Neural progenitor cell (in vitro differentiated cells): ENCODE measurements around the gene MEN1. TPM values are rescaled to one million over a fixed set of nuclear protein-coding genes. Genes with fewer than 3 reads are reported as not detected.
A peak's percentile ranks its signal among the peaks of the same experiment; 100 is the strongest.

Experiments used
- DNase-seq: peaks from one replicate; pipeline ENCODE4 v3.0.0-alpha.2; 2016; ENCODE audit warnings: low spot score
- H2AFZ ChIP-seq: fragments of 200-600 bp; sonication (generic); replicated peaks from 2 replicates; pipeline ENCODE4 v1.6.1; 2016; ENCODE audit warnings: antibody characterized with exemption
- H3F3A ChIP-seq: fragments of 200-600 bp; sonication (generic); 2 replicates; pipeline ENCODE4 v1.6.1; 2016; ENCODE audit warnings: antibody characterized with exemption, low read depth
- H3K27ac ChIP-seq: fragments of 200-600 bp; sonication (generic); 2 replicates; pipeline ENCODE4 v1.5.1; 2016; ENCODE audit warnings: mild to moderate bottlenecking
- H3K27me3 ChIP-seq: fragments of 200-600 bp; sonication (generic); 2 replicates; pipeline ENCODE4 v1.6.1; 2016; ENCODE audit warnings: mild to moderate bottlenecking, moderate library complexity
- H3K36me3 ChIP-seq: fragments of 200-600 bp; sonication (generic); 2 replicates; pipeline ENCODE4 v1.5.1; 2016
- H3K4me1 ChIP-seq: fragments of 200-600 bp; sonication (generic); 2 replicates; pipeline ENCODE4 v1.6.1; 2016; ENCODE audit warnings: mixed run types
- H3K4me2 ChIP-seq: fragments of 200-600 bp; sonication (generic); 2 replicates; pipeline ENCODE4 v1.6.1; 2016
- H3K4me3 ChIP-seq: fragments of 200-600 bp; sonication (generic); 2 replicates; pipeline ENCODE4 v1.5.1; 2016
- H3K79me2 ChIP-seq: fragments of 200-600 bp; sonication (generic); 2 replicates; pipeline ENCODE4 v1.6.1; 2016; ENCODE audit warnings: low read depth
- H3K9ac ChIP-seq: fragments of 200-600 bp; sonication (generic); 2 replicates; pipeline ENCODE4 v1.6.1; 2016
- H3K9me3 ChIP-seq: fragments of 200-600 bp; sonication (generic); 2 replicates; pipeline ENCODE4 v1.5.1; 2016; ENCODE audit warnings: low read depth
- H4K20me1 ChIP-seq: fragments of 200-600 bp; sonication (generic); 2 replicates; pipeline ENCODE4 v1.6.1; 2016; ENCODE audit warnings: low read depth
- H3K27ac Mint-ChIP-seq: 3 replicates; pipeline ENCODE4 v1.8.0; 2021; ENCODE audit warnings: mixed read lengths
- H3K27me3 Mint-ChIP-seq: 2 replicates; pipeline ENCODE4 v1.8.0; 2022; ENCODE audit warnings: low read depth, mild to moderate bottlenecking, inconsistent platforms, moderate library complexity, mixed read lengths; ENCODE audit not compliant: insufficient read depth
- H3K36me3 Mint-ChIP-seq: 3 replicates; pipeline ENCODE4 v1.8.0; 2021; ENCODE audit warnings: mixed read lengths
- H3K4me1 Mint-ChIP-seq: 3 replicates; pipeline ENCODE4 v1.8.0; 2021; ENCODE audit warnings: mixed read lengths
- H3K4me3 Mint-ChIP-seq: 3 replicates; pipeline ENCODE4 v1.8.0; 2021; ENCODE audit warnings: mild to moderate bottlenecking, moderate library complexity, mixed read lengths
- H3K9me3 Mint-ChIP-seq: 3 replicates; pipeline ENCODE4 v1.8.0; 2020; ENCODE audit warnings: mixed read lengths
- EZH2 ChIP-seq: fragments of 200-600 bp; sonication (generic); IDR thresholded peaks from 2 replicates; pipeline ENCODE4 v1.6.1; 2017; ENCODE audit warnings: antibody characterized with exemption, mild to moderate bottlenecking, moderate library complexity
- EZH2phosphoT487 ChIP-seq: fragments of 200-600 bp; sonication (generic); IDR thresholded peaks from 2 replicates; pipeline ENCODE4 v1.6.1; 2017; ENCODE audit warnings: antibody characterized with exemption
- total RNA-seq: library from RNA; depleted of rRNA; stranded (reverse); fragments of >200 nt; gene quantifications from 2 replicates; pipeline ENCODE4 v1.2.3, GENCODE V29; 2015; ENCODE audit warnings: low replicate concordance
- TF ChIP-seq, protein P1 (sequence below): fragments of 200-600 bp; sonication (generic); IDR thresholded peaks from 2 replicates; pipeline ENCODE4 v1.5.1; 2017; ENCODE audit warnings: antibody characterized with exemption, mild to moderate bottlenecking

Gene MEN1
- total RNA-seq, 1 donor from 2014 or later: 11.4 TPM

- H3K36me3 ChIP-seq: no peaks in the 10 kb centered on the region
- no peaks in the 10 kb centered on the region for H3K9me3 ChIP-seq
- H3K4me2 ChIP-seq: no peak overlapping the region
- H3K9me3 Mint-ChIP-seq: no peaks in the 10 kb centered on the region
- H3K9ac ChIP-seq: peak overlapping the region; percentile 8
- H2AFZ ChIP-seq: no peak overlapping the region
- H3K36me3 Mint-ChIP-seq: no peaks in the 10 kb centered on the region
- peaks cover 5% of the 10 kb centered on the region for H3K4me1 Mint-ChIP-seq
- TF ChIP-seq EZH2 (no peak), EZH2phosphoT487 (no peak)
- TF ChIP-seq, protein P1, sequence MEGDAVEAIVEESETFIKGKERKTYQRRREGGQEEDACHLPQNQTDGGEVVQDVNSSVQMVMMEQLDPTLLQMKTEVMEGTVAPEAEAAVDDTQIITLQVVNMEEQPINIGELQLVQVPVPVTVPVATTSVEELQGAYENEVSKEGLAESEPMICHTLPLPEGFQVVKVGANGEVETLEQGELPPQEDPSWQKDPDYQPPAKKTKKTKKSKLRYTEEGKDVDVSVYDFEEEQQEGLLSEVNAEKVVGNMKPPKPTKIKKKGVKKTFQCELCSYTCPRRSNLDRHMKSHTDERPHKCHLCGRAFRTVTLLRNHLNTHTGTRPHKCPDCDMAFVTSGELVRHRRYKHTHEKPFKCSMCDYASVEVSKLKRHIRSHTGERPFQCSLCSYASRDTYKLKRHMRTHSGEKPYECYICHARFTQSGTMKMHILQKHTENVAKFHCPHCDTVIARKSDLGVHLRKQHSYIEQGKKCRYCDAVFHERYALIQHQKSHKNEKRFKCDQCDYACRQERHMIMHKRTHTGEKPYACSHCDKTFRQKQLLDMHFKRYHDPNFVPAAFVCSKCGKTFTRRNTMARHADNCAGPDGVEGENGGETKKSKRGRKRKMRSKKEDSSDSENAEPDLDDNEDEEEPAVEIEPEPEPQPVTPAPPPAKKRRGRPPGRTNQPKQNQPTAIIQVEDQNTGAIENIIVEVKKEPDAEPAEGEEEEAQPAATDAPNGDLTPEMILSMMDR: no peak
- H3K27me3 ChIP-seq: no peaks in the 10 kb centered on the region
- no peak for DNase-seq
- no peak overlapping the region for H3K27ac Mint-ChIP-seq
- H3K4me3 Mint-ChIP-seq: no peak overlapping the region
- H3F3A ChIP-seq: no peaks in the 10 kb centered on the region
- no peaks in the 10 kb centered on the region for H4K20me1 ChIP-seq
- H3K4me3 ChIP-seq: no peak overlapping the region
- no peak overlapping the region for H3K27ac ChIP-seq
- H3K4me1 ChIP-seq: no peaks in the 10 kb centered on the region
- H3K79me2 ChIP-seq: no peaks in the 10 kb centered on the region
- H3K27me3 Mint-ChIP-seq: peaks cover 7% of the 10 kb centered on the region
These were observed 22.3 kb upstream of the MEN1 start for GRCh38 chr11:64832467-64833197.

DNA sequence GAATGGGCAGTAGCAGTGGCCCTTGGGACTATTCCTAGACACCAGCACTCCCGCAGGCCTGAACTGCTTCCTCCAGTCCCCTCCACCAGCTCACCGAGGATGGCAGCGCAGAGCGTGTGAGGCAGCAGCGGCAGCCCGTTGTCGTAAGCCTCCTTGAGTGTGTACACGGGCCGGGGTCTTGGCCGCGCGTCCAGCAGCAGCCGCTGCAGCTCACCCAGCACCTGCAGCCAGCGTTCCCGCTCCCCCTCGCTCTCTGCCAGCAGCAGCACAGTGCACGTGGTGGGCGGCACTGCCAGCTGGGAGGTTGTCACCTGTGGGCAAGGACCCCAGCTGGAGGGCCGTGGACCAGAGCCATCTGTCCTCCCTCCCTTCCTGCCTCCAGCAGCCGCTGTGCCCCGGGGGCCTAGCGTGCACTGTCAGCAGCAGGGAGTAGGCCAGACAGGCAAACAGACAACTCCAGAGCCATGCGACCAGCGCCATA lies 21.1 kb upstream of the MEN1 start:
- H3K9me3 Mint-ChIP-seq: no peaks in the 10 kb centered on the region
- H2AFZ ChIP-seq: no peak overlapping the region
- H3K4me1 ChIP-seq: no peaks in the 10 kb centered on the region
- H3K4me1 Mint-ChIP-seq: peaks cover 5% of the 10 kb centered on the region
- H3K27me3 Mint-ChIP-seq: peaks cover 7% of the 10 kb centered on the region
- no peaks in the 10 kb centered on the region for H3K27me3 ChIP-seq
- H3K36me3 Mint-ChIP-seq: no peaks in the 10 kb centered on the region
- no peak overlapping the region for H3K27ac ChIP-seq
- H3K9ac ChIP-seq: no peak overlapping the region
- H3K4me3 ChIP-seq: no peak overlapping the region
- H3F3A ChIP-seq: no peaks in the 10 kb centered on the region
- no peaks in the 10 kb centered on the region for H3K36me3 ChIP-seq
- no peak for DNase-seq
- H3K27ac Mint-ChIP-seq: no peak overlapping the region
- H3K79me2 ChIP-seq: no peaks in the 10 kb centered on the region
- H3K4me3 Mint-ChIP-seq: no peak overlapping the region
- H3K9me3 ChIP-seq: no peaks in the 10 kb centered on the region
- no peak overlapping the region for H3K4me2 ChIP-seq
- H4K20me1 ChIP-seq: no peaks in the 10 kb centered on the region
- no peak for TF ChIP-seq EZH2
- no peak for TF ChIP-seq EZH2phosphoT487
- TF ChIP-seq, protein P1: no peak

GRCh38 chr11:64829536-64830251 lies 19.3 kb upstream of the MEN1 start:
- Mint-ChIP-seq H3K36me3 (no peaks in the 10 kb centered on the region), H3K9me3 (no peaks in the 10 kb centered on the region), H3K27me3 (peaks cover 7% of the 10 kb centered on the region), H3K27ac (no peak overlapping the region), H3K4me3 (no peak overlapping the region), H3K4me1 (peaks cover 5% of the 10 kb centered on the region)
- Histone ChIP-seq H3K27me3 (no peaks in the 10 kb centered on the region), H3K9me3 (no peaks in the 10 kb centered on the region), H3K79me2 (no peaks in the 10 kb centered on the region), H3K4me3 (no peak overlapping the region), H3F3A (no peaks in the 10 kb centered on the region), H3K4me2 (no peak overlapping the region), H2AFZ (no peak overlapping the region), H3K9ac (no peak overlapping the region), H3K4me1 (no peaks in the 10 kb centered on the region), H4K20me1 (no peaks in the 10 kb centered on the region), H3K27ac (no peak overlapping the region), H3K36me3 (no peaks in the 10 kb centered on the region)
- no peak for TF ChIP-seq EZH2phosphoT487
- no peak for TF ChIP-seq EZH2
- TF ChIP-seq, protein P1: no peak
- DNase-seq: no peak
